HEK293T (cell line): ENCODE measurements around the gene BMPER.

Experiments
- ARNT ChIP-seq: fragments of 450-650 bp; IDR thresholded peaks from 2 replicates; pipeline ENCODE4 v1.6.1; 2017; ENCODE audit warnings: mild to moderate bottlenecking
- BHLHE40 ChIP-seq: fragments of 450-650 bp; IDR thresholded peaks from 2 replicates; pipeline ENCODE4 v1.6.1; 2016; ENCODE audit warnings: mild to moderate bottlenecking, moderate library complexity, borderline replicate concordance
- FOXM1 ChIP-seq: fragments of 450-650 bp; IDR thresholded peaks from 2 replicates; pipeline ENCODE4 v1.6.1; 2017; ENCODE audit warnings: mild to moderate bottlenecking, borderline replicate concordance
- LEF1 ChIP-seq: fragments of 450-650 bp; IDR thresholded peaks from 2 replicates; pipeline ENCODE4 v1.6.1; 2017; ENCODE audit warnings: mild to moderate bottlenecking, borderline replicate concordance
- NFRKB ChIP-seq: fragments of 450-650 bp; IDR thresholded peaks from 2 replicates; pipeline ENCODE4 v1.6.1; 2016; ENCODE audit warnings: mild to moderate bottlenecking, moderate library complexity
- PKNOX1 ChIP-seq: fragments of 450-650 bp; IDR thresholded peaks from 2 replicates; pipeline ENCODE4 v1.6.1; 2016
- SP1 ChIP-seq: fragments of 450-650 bp; IDR thresholded peaks from 2 replicates; pipeline ENCODE4 v1.6.1; 2017
- SUZ12 ChIP-seq: fragments of 450-650 bp; IDR thresholded peaks from 2 replicates; pipeline ENCODE4 v1.6.1; 2016; ENCODE audit warnings: mild to moderate bottlenecking
- TARDBP ChIP-seq: fragments of 450-650 bp; IDR thresholded peaks from 2 replicates; pipeline ENCODE4 v1.6.1; 2016

GRCh38 chr7:33952824-33953223, 47.5 kb downstream of the BMPER start:
- TF ChIP-seq ARNT: no peak
- no peak for TF ChIP-seq BHLHE40
- TF ChIP-seq PKNOX1: no peak
- no peak for TF ChIP-seq LEF1
- no peak for TF ChIP-seq TARDBP
- TF ChIP-seq SP1: no peak
- TF ChIP-seq NFRKB: no peak
- no peak for TF ChIP-seq FOXM1
- no peak for TF ChIP-seq SUZ12
